HepG2 (cell line): Measurements from ENCODE around the gene ZXDC. TPM values are rescaled to one million over a fixed set of nuclear protein-coding genes. Genes with fewer than 3 reads are reported as not detected.
A peak's percentile ranks its signal among the peaks of the same experiment; 100 is the strongest.

Experiments used
- ARNT2 ChIP-seq: sonication (generic); formaldehyde crosslinking; IDR thresholded peaks from 2 replicates; pipeline ENCODE4 v1.8.0; 2022; ENCODE audit warnings: mild to moderate bottlenecking, low read depth, missing genetic modification reagents, moderate library complexity
- BORCS8-MEF2B ChIP-seq: sonication (generic); formaldehyde crosslinking; IDR thresholded peaks from 2 replicates; pipeline ENCODE4 v1.8.0; 2022; ENCODE audit warnings: mild to moderate bottlenecking, missing genetic modification reagents
- FOSL2 ChIP-seq: sonication (generic); formaldehyde crosslinking; IDR thresholded peaks from 2 replicates; pipeline ENCODE4 v1.4.0; 2020; ENCODE audit warnings: missing genetic modification reagents
- JDP2 ChIP-seq: sonication (generic); formaldehyde crosslinking; IDR thresholded peaks from 2 replicates; pipeline ENCODE4 v1.8.1; 2022; ENCODE audit warnings: missing genetic modification reagents, borderline replicate concordance
- MIXL1 ChIP-seq: IDR thresholded peaks from 2 replicates; pipeline ENCODE4 v1.6.1; 2016
- MTA1 ChIP-seq: sonication (generic); formaldehyde crosslinking; IDR thresholded peaks from 2 replicates; pipeline ENCODE4 v1.4.0; 2020; ENCODE audit warnings: missing genetic modification reagents, mild to moderate bottlenecking, borderline replicate concordance
- MYC ChIP-seq: sonication (generic); formaldehyde crosslinking; IDR thresholded peaks from 2 replicates; pipeline ENCODE4 v1.9.0; 2021; ENCODE audit warnings: missing genetic modification reagents, borderline replicate concordance
- PHB2 ChIP-seq: fragments of 450-650 bp; IDR thresholded peaks from 2 replicates; pipeline ENCODE4 v1.6.1; 2018; ENCODE audit not compliant: partially characterized antibody
- PRMT3 ChIP-seq: sonication (generic); formaldehyde crosslinking; IDR thresholded peaks from 2 replicates; pipeline ENCODE4 v1.8.1; 2022; ENCODE audit warnings: low read depth, mild to moderate bottlenecking, moderate library complexity, missing genetic modification reagents, borderline replicate concordance
- RAD21 ChIP-seq: fragments of 450-650 bp; formaldehyde crosslinking; IDR thresholded peaks from 2 replicates; pipeline ENCODE4 v1.5.0; 2020; ENCODE audit warnings: mild to moderate bottlenecking
- SP1 ChIP-seq, 2 experiments: fragments of 450-650 bp in 1 of 2; sonication (generic) in 1 of 2; formaldehyde crosslinking in 1 of 2; IDR thresholded peaks; 2 replicates each; pipeline versions ENCODE4 v1.4.0 to v1.6.1; 2016 to 2020; ENCODE audit warnings: missing genetic modification reagents in 1 of 2
- STAG1 ChIP-seq: sonication (generic); formaldehyde crosslinking; IDR thresholded peaks from 2 replicates; pipeline ENCODE4 v1.4.0; 2020; ENCODE audit warnings: missing genetic modification reagents
- TEAD3 ChIP-seq: optimal IDR thresholded peaks from 2 replicates; pipeline ENCODE3; 2016; ENCODE audit warnings: borderline replicate concordance
- YY1 ChIP-seq: IDR thresholded peaks from 2 replicates; pipeline ENCODE4 v1.6.1; 2011; ENCODE audit warnings: low read length, low read depth, moderate library complexity, mild to moderate bottlenecking; ENCODE audit not compliant: insufficient read depth, insufficient replicate concordance
- ZNF12 ChIP-seq: sonication (generic); formaldehyde crosslinking; IDR thresholded peaks from 2 replicates; pipeline ENCODE4 v1.5.0; 2020; ENCODE audit warnings: missing genetic modification reagents
- ZNF20 ChIP-seq: sonication (generic); formaldehyde crosslinking; IDR thresholded peaks from 2 replicates; pipeline ENCODE4 v1.4.0; 2020; ENCODE audit warnings: mild to moderate bottlenecking, moderate library complexity, missing genetic modification reagents
- ZNF605 ChIP-seq: sonication (generic); formaldehyde crosslinking; IDR thresholded peaks from 2 replicates; pipeline ENCODE4 v1.8.0; 2022; ENCODE audit warnings: mild to moderate bottlenecking, missing genetic modification reagents
- ZNF792 ChIP-seq: IDR thresholded peaks from 2 replicates; pipeline ENCODE4 v1.6.1; 2016
- ZSCAN31 ChIP-seq: sonication (generic); formaldehyde crosslinking; IDR thresholded peaks from 2 replicates; pipeline ENCODE4 v1.5.0; 2020; ENCODE audit warnings: low read depth, mild to moderate bottlenecking, missing genetic modification reagents
- polyA plus RNA-seq, 8 experiments: library from polyadenylated mRNA; depleted of rRNA in 3 of 8; stranded (reverse) in 7 of 8; unstranded in 1 of 8; fragments of >200 nt; fragmentation: Illumina TruSeq in 4 of 8; extraction: Trizol in 4 of 8; gene quantifications; 2 replicates each; pipeline versions ENCODE4 v1.2.1 to v1.2.3, GENCODE V29; 2011 to 2016; ENCODE audit warnings: low read depth in 4 of 8, missing spikeins in 1 of 8, mixed read lengths in 1 of 8; ENCODE audit not compliant: insufficient read depth in 1 of 8
- total RNA-seq, 5 experiments: library from RNA; depleted of rRNA; stranded (reverse); fragments of >200 nt; fragmentation: Illumina TruSeq; extraction: Trizol; gene quantifications; 2 replicates each; pipeline ENCODE4 v1.2.3, GENCODE V29; 2016; ENCODE audit warnings: low read depth in 1 of 5
- TF ChIP-seq, protein P1 (sequence below): IDR thresholded peaks from 2 replicates; pipeline ENCODE4 v1.6.1; 2016; ENCODE audit warnings: mild to moderate bottlenecking, missing biosample characterization, missing genetic modification reagents
- TF ChIP-seq, protein P2 (sequence below): sonication (generic); formaldehyde crosslinking; IDR thresholded peaks from 2 replicates; pipeline ENCODE4 v1.4.0; 2020; ENCODE audit warnings: missing genetic modification reagents
- TF ChIP-seq, protein P3 (sequence below): sonication (generic); formaldehyde crosslinking; conservative IDR thresholded peaks from 2 replicates; pipeline ENCODE4 v1.8.0; 2022; ENCODE audit warnings: mild to moderate bottlenecking, moderate library complexity, missing genetic modification reagents
- TF ChIP-seq, protein P4 (sequence below): sonication (generic); formaldehyde crosslinking; IDR thresholded peaks from 2 replicates; pipeline ENCODE4 v1.4.0; 2020; ENCODE audit warnings: missing genetic modification reagents, low read depth, mild to moderate bottlenecking, borderline replicate concordance
- TF ChIP-seq, protein P5 (sequence below): IDR thresholded peaks from 2 replicates; pipeline ENCODE4 v1.6.1; 2012; ENCODE audit warnings: inconsistent platforms

The ZXDC gene
- total and polyA plus RNA-seq, 2 of the 13 experiments (the other 11 are each of a cell fraction or from before 2014, with no cell fraction given) = 17.6 to 21.2 TPM

DNA sequence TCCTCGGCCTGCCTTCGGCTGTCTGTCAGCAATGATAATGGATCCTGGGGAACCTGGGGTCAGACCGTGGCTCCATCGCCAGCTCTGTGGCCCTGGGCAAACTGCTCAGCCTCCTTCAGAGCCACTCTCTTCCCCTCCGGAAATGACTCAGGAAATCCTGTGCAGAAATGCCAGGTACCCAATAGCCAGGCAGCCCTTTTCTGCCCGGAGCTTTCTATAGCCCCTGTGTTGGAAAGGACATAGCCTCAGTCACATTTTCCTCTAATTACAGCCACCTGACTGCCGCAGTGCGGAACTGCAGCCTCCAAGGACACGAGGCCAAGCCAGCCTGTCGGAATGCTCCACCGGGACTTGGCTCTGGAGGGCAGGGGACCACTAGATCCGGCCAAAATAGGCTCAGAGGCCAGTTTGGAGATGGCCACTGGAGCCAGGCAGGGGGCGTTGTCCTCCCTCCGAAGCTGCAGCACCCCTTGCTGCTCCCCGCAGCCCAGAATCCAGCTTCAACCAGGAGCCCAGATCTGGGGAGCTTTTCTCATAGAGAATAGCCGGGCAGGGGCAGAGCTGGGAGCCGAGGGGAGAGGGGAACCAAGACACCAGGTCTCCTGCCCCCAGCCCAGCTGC lies 11.6 kb upstream of the ZXDC start (continued):
- TF ChIP-seq, protein P1, sequence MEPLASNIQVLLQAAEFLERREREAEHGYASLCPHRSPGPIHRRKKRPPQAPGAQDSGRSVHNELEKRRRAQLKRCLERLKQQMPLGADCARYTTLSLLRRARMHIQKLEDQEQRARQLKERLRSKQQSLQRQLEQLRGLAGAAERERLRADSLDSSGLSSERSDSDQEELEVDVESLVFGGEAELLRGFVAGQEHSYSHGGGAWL (CRISPR knock-in tag) = 0 out of 2 replicates have a peak, but pooled peaks have one; percentile 51
- TF ChIP-seq ZSCAN31 (CRISPR knock-in tag) (0 out of 2 replicates have a peak, but pooled peaks have one; percentile 47), JDP2 (CRISPR knock-in tag) (no peak), MIXL1 (CRISPR knock-in tag) (0 out of 2 replicates have a peak, but pooled peaks have one; percentile 69), PRMT3 (CRISPR knock-in tag) (no peak), SP1 (IDR thresholded peaks at IDR 0.05) (no peak), SP1 (CRISPR knock-in tag; IDR thresholded peaks at IDR 0.05) (peak; percentile 25; the same call in 1 of the 2 replicates), PHB2 (no peak), ARNT2 (peak; percentile 32; the same call in 1 of the 2 replicates), STAG1 (CRISPR knock-in tag) (peak; percentile 26), ZNF792 (0 out of 2 replicates have a peak, but pooled peaks have one; percentile 38), ZNF605 (CRISPR knock-in tag) (0 out of 2 replicates have a peak, but pooled peaks have one; percentile 18), MYC (CRISPR knock-in tag) (peak; percentile 61; the same call in 1 of the 2 replicates), ZNF12 (CRISPR knock-in tag) (no peak), RAD21 (no peak), FOSL2 (CRISPR knock-in tag) (peak; percentile 33; the same call in 1 of the 2 replicates), BORCS8-MEF2B (CRISPR knock-in tag) (0 out of 2 replicates have a peak, but pooled peaks have one; percentile 26), TEAD3 (peak; percentile 66), MTA1 (CRISPR knock-in tag) (0 out of 2 replicates have a peak, but pooled peaks have one; percentile 26), ZNF20 (CRISPR knock-in tag) (no peak), YY1 (no peak)
- TF ChIP-seq, protein P2, sequence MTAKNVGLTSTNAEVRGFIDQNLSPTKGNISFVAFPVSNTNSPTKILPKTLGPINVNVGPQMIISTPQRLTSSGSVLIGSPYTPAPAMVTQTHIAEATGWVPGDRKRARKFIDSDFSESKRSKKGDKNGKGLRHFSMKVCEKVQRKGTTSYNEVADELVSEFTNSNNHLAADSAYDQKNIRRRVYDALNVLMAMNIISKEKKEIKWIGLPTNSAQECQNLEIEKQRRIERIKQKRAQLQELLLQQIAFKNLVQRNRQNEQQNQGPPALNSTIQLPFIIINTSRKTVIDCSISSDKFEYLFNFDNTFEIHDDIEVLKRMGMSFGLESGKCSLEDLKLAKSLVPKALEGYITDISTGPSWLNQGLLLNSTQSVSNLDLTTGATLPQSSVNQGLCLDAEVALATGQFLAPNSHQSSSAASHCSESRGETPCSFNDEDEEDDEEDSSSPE (CRISPR knock-in tag) = 0 out of 2 replicates have a peak, but pooled peaks have one; percentile 39
- TF ChIP-seq, protein P3, sequence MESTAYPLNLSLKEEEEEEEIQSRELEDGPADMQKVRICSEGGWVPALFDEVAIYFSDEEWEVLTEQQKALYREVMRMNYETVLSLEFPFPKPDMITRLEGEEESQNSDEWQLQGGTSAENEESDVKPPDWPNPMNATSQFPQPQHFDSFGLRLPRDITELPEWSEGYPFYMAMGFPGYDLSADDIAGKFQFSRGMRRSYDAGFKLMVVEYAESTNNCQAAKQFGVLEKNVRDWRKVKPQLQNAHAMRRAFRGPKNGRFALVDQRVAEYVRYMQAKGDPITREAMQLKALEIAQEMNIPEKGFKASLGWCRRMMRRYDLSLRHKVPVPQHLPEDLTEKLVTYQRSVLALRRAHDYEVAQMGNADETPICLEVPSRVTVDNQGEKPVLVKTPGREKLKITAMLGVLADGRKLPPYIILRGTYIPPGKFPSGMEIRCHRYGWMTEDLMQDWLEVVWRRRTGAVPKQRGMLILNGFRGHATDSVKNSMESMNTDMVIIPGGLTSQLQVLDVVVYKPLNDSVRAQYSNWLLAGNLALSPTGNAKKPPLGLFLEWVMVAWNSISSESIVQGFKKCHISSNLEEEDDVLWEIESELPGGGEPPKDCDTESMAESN = 0 out of 2 replicates have a peak, but pooled peaks have one; percentile 47
- TF ChIP-seq, protein P4, sequence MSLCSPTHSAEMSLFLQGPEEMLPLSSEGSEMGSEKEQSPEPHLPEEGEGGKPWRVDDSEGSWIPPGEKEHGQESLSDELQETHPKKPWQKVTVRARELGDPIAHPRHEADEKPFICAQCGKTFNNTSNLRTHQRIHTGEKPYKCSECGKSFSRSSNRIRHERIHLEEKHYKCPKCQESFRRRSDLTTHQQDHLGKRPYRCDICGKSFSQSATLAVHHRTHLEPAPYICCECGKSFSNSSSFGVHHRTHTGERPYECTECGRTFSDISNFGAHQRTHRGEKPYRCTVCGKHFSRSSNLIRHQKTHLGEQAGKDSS (CRISPR knock-in tag) = peak; percentile 78; the same call in 1 of the 2 replicates
- TF ChIP-seq, protein P5, sequence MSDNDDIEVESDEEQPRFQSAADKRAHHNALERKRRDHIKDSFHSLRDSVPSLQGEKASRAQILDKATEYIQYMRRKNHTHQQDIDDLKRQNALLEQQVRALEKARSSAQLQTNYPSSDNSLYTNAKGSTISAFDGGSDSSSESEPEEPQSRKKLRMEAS = peak; percentile 71
